GM19463 (cell line): ENCODE measurements around the gene VAV3.
"Not testable (repeated sequence)": the region's sequence is repeated elsewhere in the genome, so short reads cannot be mapped to it uniquely, and the experiment has no call there.

Experiments used
- ATAC-seq: cut with Tn5 transposase; IDR thresholded peaks from one replicate; pipeline ENCODE4 v1.9.1; 2021; ENCODE audit warnings: mild to moderate bottlenecking, moderate library complexity; ENCODE audit not compliant: unreplicated experiment

Gene VAV3

DNA sequence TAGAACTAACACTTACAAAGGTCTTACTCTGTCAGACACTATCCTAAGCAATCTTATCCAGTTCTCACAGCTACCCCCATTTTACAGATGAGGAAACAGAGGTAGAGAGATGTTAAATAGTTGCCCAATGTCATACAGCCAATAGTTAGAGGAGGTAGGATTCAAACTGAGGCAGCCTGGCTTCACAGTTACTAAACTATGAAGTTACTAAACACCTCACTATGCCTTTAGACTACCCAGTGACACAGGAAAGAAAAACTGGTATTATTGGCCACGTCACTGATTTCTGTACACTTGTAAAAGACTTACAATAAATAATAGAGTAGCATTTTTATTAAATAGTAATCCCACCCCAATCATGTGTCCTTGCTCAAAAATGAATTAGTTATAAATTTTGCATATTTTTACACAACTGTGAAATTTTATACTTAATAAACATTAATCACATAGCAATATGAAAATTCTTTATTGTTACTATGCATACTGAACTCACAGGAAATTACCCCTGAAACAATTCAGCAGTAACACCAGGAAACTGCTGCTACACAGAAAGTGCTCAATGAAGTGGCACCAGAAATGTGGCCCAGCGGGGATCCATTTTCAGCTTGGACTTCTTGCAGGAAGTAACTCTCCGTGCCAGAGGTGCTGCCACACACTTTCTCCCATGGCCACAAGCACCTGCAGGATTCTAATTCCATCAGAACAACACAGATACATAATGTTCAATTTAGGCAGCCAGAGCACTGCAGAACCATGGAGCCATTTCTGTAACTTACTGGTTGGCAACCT lies 69.4 kb downstream of the VAV3 start:
- no peak for ATAC-seq

DNA sequence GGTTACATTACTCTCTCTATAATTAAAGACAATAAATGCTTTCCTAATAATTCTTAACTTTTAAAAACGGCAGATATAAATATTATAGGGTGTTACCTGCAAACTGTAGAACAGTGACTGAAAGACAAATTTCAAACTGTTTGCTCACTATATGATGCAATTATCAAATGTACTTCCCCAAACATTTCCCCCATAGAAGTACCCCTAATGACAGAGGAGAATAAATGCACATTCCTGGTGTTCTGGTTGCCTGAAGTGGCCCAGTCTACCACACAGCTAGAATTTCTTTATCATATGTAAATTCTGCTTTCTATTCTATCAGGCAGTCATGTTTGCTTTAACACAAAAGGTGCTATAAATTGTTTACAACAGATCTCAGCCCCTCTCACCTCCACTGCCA lies 70.4 kb downstream of the VAV3 start:
- no peak for ATAC-seq

DNA sequence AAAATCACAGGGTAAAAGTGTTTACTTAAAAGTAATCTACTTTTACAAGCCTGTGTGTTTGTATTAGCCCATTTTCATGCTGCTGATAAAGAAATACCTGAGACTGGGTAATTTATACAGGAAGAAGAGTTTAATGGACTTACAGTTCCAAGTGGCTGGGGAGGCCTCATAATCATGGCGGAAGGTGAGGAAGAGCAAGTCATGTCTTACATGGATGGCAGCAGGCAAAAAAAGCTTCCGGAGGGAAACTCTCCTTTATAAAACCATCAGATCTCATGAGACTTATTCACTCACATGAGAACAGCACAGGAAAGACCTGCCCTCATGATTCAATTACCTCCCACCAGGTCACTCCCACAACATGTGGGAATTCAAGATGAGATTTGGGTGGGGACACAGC lies 71.6 kb downstream of the VAV3 start:
- ATAC-seq = not testable (repeated sequence)

DNA sequence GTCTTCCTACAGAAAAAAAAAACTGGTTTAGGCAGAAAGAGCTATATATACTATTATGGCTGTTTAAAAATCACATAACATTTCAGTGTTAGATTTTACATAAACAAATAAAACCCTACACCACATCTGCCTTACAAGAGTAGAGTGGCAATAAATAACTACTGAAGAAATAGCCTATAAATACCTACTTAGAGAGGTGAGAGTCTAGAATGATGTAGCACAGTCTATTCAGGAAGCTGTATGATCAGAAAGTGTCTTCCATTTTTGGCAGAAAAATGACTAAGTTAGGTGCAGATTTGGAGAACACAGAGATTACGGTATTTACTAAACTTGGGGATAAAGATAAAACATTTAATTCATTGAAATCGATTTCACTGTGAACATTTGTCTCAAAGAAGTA lies 75.5 kb downstream of the VAV3 start:
- ATAC-seq = no peak

DNA sequence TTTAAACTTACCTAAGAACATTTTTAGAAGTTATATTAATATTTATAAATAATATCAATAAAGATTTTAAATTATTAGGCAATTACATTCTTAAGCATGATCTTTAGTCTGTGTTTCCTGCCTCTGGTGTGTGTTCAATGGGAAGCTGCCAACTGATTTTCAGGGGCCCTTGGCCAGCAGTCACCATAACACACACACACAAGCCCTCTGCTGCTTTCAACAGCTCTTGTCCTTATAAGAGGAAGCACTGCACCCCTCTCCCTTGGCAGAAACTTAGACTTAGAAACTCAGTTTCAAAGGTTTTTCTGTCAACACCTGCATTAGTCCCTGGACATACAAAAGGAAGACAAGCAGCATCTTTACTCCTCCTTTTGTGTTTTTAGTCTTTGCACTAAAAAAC lies 81.4 kb downstream of the VAV3 start:
- no peak for ATAC-seq

DNA sequence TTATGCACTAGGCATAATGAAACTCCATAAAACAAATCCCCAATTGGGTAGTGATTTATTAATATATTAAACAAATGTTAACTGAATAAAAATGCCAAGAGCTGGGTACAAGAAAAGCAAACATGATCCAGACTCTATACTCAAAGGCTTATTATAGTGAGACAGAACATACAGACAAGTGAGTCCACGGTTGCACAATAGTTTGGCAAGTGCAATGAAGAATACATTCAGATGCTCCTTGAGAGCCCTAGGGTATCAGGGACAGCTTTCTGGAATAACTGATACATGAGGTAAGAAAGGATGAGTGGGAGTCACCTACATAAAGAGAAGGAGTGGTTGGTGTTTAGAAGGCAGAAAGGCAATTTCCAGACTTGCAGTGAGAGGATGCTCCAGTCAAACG lies 85.1 kb downstream of the VAV3 start:
- no peak for ATAC-seq

DNA sequence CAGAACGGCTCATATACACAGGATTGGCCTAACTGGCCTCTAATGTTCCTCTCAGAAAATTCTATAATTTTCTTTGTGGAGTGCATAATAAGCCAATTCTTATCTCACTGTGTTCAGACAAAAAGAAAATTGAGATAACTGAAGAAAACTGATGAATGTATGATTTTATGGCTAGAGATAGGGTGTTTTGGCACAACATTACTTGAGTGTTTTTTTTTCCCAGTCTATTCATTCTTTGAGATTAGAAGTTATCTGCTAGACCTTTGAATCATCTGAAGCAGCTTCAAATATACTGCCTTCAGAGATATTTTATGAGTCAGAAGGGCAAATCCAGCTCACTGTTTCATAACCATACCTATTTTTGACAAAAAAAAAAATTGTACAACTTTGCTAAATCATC lies 85.6 kb downstream of the VAV3 start:
- no peak for ATAC-seq

DNA sequence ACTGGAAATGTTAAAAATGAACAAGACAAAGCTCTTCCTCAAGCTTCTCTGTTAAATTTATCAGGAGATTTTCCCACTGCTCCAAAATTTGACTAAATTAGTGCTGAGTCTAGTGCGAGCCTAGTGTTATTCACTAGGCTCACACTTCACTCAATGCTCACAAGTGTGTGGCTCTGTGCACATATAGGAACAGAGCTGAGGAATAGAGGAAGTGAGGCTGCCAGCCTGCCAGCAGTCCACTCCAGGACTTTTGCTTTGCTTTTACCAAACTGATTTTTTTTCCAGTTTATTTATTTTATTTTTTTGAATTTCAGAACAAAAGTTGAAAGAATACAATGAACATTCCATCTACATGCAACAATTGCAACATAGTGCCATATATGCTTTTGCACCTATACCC lies 87.2 kb downstream of the VAV3 start:
- ATAC-seq = no peak

DNA sequence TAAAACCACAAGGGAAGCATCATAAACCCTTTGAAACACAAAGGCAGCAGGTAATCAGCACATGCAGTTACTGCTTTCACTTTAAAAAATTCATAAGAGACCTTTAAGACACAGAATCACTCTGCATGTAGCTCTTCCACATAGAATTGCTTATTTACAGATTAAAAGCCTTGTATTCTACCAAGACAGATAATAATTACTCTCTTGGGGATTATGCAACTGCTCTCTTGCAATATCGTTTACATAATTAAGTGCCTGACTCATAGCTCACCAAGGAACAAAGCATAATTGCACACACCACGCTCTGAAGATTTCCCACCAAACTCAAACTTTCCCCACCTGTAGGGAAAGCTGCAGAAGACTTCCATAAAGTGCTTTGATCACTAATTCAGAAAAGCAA lies 87.9 kb downstream of the VAV3 start:
- no peak for ATAC-seq

DNA sequence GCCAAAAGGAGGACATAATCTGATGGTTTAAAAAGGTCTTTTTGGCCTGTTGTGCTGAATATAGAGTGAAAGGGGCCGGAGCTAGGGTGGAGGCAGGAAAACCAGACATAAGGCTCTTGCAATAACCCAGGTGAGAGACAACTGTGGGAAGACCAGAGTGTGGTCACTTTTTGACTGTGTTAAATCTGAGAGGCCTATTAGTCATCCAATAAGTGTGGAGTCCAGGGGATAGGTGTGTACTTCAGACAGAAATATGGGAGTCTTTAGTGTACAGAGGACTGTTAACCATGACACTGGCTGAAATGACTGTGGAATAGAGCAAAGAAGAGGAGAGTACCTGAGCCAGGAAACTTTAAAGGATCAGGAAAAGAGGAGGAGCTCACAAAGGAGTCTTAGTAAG lies 89.3 kb downstream of the VAV3 start:
- no peak for ATAC-seq

DNA sequence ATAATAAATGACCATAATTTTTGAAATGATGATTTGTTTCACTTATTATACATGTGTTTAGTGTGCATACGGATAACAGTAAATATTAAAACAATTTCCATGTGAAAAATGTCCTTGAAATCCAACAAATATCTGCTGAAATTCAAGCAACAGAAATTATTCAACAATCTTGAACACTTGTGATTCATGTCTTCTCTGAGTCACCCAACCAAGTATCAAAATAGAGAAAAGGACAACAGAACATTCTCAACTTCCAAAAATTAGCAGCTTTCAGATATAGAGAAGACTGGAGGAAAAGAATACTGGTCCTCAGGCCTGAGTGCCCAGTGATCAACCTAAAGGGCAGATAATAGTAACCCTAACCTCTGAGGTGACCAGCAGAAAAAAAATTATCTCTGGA lies 90.8 kb downstream of the VAV3 start:
- ATAC-seq = no peak

DNA sequence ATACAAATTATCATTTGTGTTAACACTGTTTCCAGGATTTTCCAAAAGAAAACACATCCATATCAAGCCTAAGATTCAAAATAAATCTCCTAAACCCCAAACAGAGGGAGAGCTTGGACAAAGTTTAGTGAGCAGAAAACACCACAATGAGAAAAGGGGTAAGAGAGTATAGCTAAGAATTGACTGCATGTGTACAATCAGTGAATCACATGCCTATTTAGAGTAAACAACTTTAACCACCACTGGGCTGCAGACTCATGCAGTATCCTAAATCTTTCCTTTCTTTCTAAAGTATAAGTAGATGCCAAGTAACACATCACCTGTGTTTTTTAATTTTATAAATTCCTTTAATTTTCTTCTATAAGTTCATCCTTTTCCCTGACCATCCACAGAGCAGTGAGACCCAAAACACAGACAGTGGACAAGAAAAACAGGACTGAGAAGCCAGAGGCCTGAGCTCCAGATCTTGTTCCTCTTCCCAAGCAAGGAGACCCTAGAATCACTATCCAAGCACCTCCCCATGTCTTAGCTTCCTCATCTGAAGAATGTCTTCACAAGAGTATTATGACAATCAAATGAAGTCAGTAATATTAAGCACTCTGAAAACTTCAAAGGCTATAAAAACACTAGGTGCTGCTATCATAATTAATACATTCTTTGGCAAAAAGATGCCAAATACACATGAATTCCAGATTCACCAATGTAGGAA lies 93.1 kb downstream of the VAV3 start:
- ATAC-seq = no peak

DNA sequence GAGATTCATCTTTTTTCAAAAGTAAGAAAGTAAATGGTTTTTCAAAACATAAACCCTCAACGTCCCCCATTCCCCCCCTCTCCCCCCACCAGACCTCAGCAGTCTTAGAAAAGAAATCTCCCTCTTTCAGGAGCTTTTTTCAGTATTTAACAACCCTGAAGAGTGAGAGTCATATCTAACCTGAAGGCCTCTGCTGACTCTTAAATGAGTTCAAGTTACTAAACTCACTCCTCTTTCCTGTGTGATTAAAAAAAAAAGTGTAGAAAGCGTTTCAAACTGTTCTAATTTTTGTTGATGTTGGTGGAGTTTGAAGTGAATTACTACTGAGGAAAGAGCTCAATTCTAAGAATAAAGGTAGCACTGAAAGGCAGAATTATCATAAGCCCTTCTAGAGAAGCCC lies 93.7 kb downstream of the VAV3 start:
- no peak for ATAC-seq

DNA sequence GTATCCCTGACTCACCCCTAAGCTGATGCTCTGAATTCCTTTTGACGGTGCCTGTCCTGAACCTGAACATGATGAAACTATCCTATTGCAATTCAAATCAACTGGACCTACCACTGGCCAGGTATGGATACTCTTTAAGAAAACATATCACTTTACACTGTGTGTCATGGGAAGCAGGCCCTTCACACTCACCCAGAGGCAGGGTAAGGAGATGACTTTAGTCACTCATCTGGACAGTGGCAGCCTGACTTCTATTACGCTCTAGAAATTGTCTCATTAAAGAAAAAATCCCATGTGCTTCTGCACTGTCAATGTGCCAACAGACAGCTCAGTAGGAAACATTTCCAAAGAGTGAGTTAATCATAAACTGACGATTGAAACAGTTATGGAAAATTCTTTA lies 94.3 kb downstream of the VAV3 start:
- ATAC-seq = no peak

DNA sequence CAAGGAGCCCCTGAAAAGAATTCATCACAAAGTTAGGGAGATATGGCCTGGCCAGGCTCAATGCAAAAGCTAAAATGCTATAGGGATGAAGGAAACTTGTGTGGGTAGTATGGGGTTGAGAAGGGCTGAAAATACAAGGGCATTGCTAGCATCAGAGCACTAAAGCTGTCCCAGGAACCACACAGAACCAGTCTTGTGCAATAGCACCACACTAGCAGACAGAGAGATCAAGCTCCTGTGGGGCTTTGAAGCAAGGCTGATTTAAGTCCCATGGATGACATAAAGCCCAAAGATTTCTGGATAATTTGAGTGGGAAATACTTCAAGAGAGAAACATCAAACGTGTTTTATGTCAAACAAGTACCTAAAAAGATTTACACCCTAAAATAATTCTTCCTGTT lies 97.1 kb downstream of the VAV3 start:
- no peak for ATAC-seq

DNA sequence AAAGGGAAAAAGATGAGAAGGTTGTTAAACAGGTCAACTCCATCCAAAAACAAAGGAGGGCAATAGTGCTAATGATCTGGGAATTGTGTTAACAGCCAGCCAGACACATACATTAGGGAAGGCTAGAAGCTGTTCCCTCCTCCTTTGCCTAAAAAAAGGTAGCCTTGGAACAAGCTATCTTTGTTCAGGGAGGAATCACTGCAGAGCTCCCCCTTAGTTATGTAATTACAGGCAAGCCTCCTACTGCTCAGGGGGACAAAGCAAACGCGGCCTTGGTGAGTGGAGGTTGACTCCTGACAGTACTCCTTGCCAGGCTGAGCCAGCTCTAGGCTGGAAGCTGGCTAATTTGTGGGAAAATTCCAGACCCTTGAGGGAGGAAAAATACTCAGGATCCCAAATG lies 97.6 kb downstream of the VAV3 start:
- ATAC-seq = no peak

DNA sequence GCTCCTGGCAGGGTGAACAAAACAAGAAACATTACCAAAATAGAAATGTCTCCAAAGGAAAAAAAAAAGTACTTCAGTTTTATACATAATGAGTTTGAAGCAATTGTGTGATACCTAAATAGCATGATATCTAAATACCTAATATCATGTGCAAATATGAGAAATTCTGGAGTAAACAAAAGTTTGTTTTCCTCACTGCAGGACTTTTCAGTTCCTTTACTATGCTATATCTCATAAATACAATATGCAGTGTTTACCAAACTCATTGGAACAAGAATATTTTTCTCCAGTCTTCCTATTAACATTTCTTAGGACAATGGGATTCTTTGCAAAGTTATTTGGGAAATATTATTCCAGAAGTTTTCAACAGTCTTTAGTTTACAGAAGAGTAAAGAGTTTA lies 98.1 kb downstream of the VAV3 start:
- ATAC-seq = no peak

DNA sequence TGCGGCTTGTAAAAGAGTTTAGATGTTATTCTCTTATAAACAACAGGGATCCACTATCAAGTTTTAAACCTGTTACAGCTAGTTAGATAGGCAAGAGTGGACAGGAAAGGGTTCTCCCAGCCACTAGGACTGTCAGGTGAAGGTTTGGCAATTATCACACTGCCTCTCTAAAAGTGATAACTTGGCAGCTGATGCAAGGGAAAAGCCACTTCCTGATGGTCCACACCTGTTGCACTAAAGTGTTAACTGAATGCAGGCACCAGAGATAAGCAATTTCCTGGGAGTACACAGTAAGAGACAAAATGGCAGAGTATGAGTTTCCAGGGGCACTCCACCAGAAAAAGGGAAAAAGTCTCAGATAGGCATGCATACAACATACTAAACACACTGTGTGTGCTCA lies 99.4 kb downstream of the VAV3 start:
- ATAC-seq = no peak

DNA sequence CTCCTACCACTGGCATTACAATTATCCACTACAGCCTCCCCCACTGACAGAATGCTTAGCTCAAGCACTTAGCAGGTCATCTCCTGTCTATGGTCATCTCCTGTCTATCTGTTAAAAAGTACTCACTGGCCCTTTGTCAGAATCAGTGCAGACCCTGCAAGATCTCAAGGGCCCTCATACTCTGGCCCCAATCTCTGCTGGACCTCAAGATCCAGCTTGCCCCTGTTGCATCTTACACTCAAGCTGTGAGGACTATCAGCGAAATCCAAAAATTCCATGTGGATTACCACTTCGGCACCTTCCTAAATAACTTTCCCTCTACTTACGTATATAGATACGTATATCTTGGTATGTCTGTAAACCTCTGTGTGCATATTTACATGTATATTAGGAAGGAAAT lies 101.6 kb downstream of the VAV3 start:
- ATAC-seq = no peak

DNA sequence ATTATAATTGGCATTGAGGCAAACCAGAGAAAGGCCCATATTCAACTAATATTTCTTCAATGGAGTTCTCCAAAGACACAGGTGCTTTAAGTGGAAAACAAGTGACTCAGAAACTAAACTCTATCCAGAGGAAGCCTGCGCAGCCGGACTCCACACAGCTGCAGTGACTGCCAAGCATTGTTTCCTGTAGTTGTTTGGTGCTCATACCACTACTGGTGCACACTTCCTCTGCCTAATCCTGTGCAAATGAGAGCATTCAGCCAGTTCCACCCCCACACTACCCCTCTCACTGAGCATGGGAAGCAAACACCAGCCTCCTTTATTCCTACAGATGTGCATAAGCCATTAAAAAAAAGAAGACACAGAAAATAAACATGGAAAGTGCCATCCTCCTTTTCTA lies 102.9 kb downstream of the VAV3 start:
- ATAC-seq = no peak

DNA sequence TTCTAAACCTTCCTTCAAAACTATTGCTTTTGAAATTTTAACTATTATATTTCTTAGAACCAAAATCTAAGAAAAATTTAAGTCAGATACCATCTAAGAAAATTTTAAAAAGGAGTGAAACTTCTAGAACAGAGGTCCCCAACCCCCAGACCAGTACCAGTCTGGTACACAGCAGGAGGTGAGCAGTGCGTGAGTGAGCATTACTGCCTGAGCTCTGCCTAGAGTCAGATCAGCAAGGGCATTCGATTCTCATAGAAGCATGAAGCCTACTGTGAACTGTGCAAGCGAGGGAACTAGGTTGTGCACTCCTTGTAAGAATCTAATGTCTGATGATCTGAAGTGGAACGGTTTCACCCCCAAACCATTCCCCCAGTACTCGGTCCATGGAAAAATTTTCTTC lies 106.7 kb downstream of the VAV3 start:
- ATAC-seq = no peak

DNA sequence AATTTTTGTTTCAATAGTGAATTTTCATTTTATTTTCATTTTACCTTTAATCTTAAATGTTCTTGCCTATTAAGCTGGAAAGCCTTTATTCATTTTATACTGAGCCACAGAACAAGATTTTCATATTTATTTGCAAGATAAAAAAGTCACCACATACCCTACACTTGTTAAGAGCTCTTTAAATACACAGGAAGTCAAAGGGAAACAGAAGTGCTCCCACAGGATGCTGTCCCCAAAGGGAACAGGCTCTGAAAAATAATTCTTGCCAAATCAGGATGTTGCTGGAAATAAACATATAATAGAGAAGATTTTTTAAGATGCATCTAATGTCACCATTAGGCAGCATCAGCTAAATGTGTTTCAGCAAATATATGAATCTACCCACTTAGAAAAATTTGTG lies 113.6 kb downstream of the VAV3 start:
- ATAC-seq = no peak
